ENCODE measurements around the gene TEAD4.

- TF ChIP-seq CTCF (conservative IDR thresholded peaks at IDR 0.05; ENCODE audit: low read depth, low read length), result no peak
- no peak for TF ChIP-seq EZH2 (IDR thresholded peaks at IDR 0.05; ENCODE audit: borderline replicate concordance, low read depth, low read length, poor library complexity, severe bottlenecking)
Measured at GRCh38 chr12:3038926-3039510, 79.8 kb downstream of the TEAD4 start.

Measured in A673 (cell line).